Psoas muscle (tissue), 8 donors: Measurements from ENCODE around the gene SPSB1. TPM values are rescaled to one million over a fixed set of nuclear protein-coding genes. Genes with fewer than 3 reads are reported as not detected.

Experiments used
- ATAC-seq, 4 donors: fragments of 200-7000 bp; cut with Tn5 transposase; one replicate each; pipeline ENCODE4 v1.9.1; 2020; ENCODE audit warnings: moderate library complexity in 3 of 4, mild to moderate bottlenecking in 2 of 4
- DNase-seq, 2 donors: peaks; one replicate each; pipeline ENCODE4 v3.0.0-alpha.2; 2020
- H3K27ac ChIP-seq: fragments of 200-600 bp; one replicate; pipeline ENCODE4 v1.8.0; 2022
- H3K27me3 ChIP-seq, 3 donors: fragments of 200-600 bp in 1 of 3; one replicate each; pipeline versions ENCODE4 v1.6.1 to v1.8.0; 2013 to 2022; ENCODE audit warnings: low read length in 2 of 3, mild to moderate bottlenecking in 2 of 3, moderate library complexity in 1 of 3; ENCODE audit not compliant: insufficient read depth in 3 of 3
- H3K36me3 ChIP-seq, 2 donors: fragments of 200-600 bp in 1 of 2; one replicate each; pipeline versions ENCODE4 v1.6.1 to v1.8.0; 2013 to 2022; ENCODE audit warnings: low read depth in 1 of 2, mild to moderate bottlenecking in 1 of 2, moderate library complexity in 1 of 2; ENCODE audit not compliant: insufficient read depth in 1 of 2
- H3K4me1 ChIP-seq: fragments of 200-600 bp; one replicate; pipeline ENCODE4 v1.8.0; 2022
- H3K4me3 ChIP-seq: fragments of 200-600 bp; one replicate; pipeline ENCODE4 v1.8.0; 2022; ENCODE audit warnings: mild to moderate bottlenecking
- H3K9me3 ChIP-seq: fragments of 200-600 bp; one replicate; pipeline ENCODE4 v1.8.0; 2022
- WGBS, 3 donors: extraction: QIAGEN DNeasy Blood & Tissue Kit; methylation state at CpG; one replicate each; pipeline versions ENCODE4 v1.1.6 to v1.1.7; 2013; 5-methylcytosine and 5-hydroxymethylcytosine counted together
- intact Hi-C, 2 donors: fragments of 100-400 bp; cut with DNase I; formaldehyde crosslinking; loops; one replicate each; pipeline versions ENCODE4 v1.11.0 to v1.14.2; 2022
- polyA plus RNA-seq, 3 donors: library from polyadenylated mRNA; stranded (reverse); fragments of 200-250 nt; gene quantifications; one replicate each; pipeline ENCODE4 v1.2.3, GENCODE V29; 2013
- total RNA-seq, 4 donors: library from RNA; stranded (reverse); fragmentation: NEBNext Ultra II Directional in 2 of 4; extraction: Animal tissue kit (Norgen Biotek cat#: 25700) in 2 of 4; gene quantifications; one replicate each; pipeline versions ENCODE4 v1.2.1 to v1.2.4, GENCODE V29; 2021 to 2023
- TF ChIP-seq, protein P1 (sequence below): fragments of 200-600 bp; IDR thresholded peaks from one replicate; pipeline ENCODE4 v1.8.0; 2022; ENCODE audit warnings: antibody characterized with exemption
- donor health status: healthy with polysubstance abuse.
- donor health status: DM: no; HTN: no; CAD: no; lungs with moderate emphysema.
- donor health status: Bipolar disorder and iron deficiency.
- donor health status: healthy.
- donor health status: DM: yes; HTN: yes; CAD: no.
- donor health status: DM: no; HTN: no; CAD: no.
- donor health status: DM: no; HTN: no; CAD: no.
- donor health status: DM: yes; HTN: yes; CAD: no.

SPSB1 gene
- total and polyA plus RNA-seq, 7 donors = 12.0 to 60.7 (median 31.3) TPM

DNA sequence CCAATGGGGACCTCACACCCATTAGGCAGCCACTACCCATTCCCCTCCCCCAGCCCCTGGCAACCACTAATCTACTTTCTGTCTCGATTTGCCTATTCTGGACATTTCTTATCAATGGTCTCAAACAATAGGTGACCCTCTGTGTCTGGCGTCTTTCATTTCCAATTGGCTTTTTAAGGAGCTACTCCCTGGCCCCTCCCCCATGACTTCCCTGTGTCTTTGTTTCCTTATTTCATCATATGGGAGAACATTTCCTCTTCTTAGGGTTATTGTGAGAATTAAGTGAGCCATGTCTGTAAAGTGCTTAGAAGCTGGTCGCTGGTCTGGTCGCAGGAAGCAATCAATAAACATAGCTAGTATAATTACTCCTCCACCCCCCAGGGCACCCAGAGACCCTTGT, 80.9 kb downstream of the SPSB1 start:
- TF ChIP-seq, protein P1, sequence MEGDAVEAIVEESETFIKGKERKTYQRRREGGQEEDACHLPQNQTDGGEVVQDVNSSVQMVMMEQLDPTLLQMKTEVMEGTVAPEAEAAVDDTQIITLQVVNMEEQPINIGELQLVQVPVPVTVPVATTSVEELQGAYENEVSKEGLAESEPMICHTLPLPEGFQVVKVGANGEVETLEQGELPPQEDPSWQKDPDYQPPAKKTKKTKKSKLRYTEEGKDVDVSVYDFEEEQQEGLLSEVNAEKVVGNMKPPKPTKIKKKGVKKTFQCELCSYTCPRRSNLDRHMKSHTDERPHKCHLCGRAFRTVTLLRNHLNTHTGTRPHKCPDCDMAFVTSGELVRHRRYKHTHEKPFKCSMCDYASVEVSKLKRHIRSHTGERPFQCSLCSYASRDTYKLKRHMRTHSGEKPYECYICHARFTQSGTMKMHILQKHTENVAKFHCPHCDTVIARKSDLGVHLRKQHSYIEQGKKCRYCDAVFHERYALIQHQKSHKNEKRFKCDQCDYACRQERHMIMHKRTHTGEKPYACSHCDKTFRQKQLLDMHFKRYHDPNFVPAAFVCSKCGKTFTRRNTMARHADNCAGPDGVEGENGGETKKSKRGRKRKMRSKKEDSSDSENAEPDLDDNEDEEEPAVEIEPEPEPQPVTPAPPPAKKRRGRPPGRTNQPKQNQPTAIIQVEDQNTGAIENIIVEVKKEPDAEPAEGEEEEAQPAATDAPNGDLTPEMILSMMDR = no peak
- ATAC-seq = no peak
- Histone ChIP-seq H3K36me3 (peaks cover 0 to 4% of the 10 kb centered on the region in 2 donors), H3K27ac (no peak overlapping the region), H3K27me3 (no peaks in the 10 kb centered on the region), H3K4me3 (no peak overlapping the region), H3K4me1 (peaks cover 38% of the 10 kb centered on the region), H3K9me3 (no peaks in the 10 kb centered on the region)
- intact Hi-C loops = no loop called here
- 84 to 86% (median 85%) methylated on average over 4 of the region's 4 CpGs for WGBS, 3 donors
- no peak for DNase-seq

DNA sequence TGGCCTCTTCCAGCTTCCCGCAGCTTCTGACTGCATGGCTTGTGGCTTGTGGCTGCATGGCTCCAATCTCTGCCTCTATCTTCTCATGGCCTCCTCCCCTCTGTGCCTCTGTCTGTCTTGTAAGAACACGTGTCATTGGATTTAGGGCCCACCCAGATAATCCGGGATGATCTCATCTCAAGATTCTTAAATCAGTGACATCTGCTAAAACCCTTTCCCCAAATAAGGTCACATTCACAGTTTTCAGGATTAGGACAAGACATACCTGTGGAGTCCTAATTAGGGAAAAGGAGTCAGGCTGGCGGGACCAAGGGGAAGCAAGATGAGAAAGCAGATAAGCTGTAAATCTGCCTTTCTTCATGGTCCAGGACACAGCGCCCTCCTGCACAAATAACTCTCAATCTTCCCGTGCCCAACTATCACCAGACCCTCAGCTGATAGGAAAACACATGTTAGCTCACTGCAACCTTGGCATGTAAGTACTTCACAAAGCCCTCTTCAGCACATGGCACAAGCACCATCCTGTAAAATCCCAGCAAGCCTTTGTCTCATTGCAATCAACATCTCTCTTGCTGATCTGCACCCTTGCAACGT, 82.2 kb downstream of the SPSB1 start:
- peaks cover 0 to 2% of the 10 kb centered on the region in 2 donors for H3K36me3 ChIP-seq
- TF ChIP-seq, protein P1 = no peak
- H3K9me3 ChIP-seq = no peaks in the 10 kb centered on the region
- H3K27ac ChIP-seq = no peak overlapping the region
- peaks cover 38% of the 10 kb centered on the region for H3K4me1 ChIP-seq
- intact Hi-C loops = loop anchor here in 1 of 2 donors (5.0 kb wide), 1 partner anchor 67 kb away; no protein-coding TSS in a partner anchor
- no peaks in the 10 kb centered on the region for H3K27me3 ChIP-seq
- ATAC-seq = no peak
- DNase-seq = no peak
- H3K4me3 ChIP-seq = no peak overlapping the region
- 92 to 96% (median 95%) methylated on average over 7 of the region's 7 CpGs for WGBS, 3 donors

DNA sequence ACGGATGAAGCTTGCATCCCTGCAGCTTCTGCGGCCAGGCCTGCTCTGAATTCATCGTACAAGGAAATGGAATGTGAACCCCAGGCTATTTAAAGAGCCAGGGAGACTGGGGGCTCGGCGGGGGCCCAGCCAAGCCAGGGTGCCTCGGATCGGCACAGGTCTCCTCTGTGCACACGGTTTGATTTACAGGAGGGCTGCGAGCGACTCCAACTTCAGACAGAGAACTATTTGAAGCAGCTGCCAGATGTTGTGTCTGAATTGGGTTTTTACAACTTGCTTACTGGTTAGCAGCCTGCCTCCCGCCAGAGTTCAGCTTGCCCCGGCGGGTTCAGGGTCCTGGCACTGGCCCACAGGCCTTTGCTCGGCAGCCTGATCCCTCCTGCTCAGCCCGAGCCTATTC, 83.2 kb downstream of the SPSB1 start:
- Histone ChIP-seq H3K4me3 (no peak overlapping the region), H3K27ac (peak overlapping the region; percentile 32), H3K36me3 (no peaks in the 10 kb centered on the region), H3K4me1 (peaks cover 37% of the 10 kb centered on the region), H3K9me3 (no peaks in the 10 kb centered on the region), H3K27me3 (no peaks in the 10 kb centered on the region)
- WGBS, 3 donors = 43 to 77% (median 45%) methylated on average over 14 to 15 of the region's 15 CpGs
- TF ChIP-seq, protein P1 = no peak
- ATAC-seq (peak; percentile 7 to 26 (median 14)), DNase-seq (peak; percentile 64 to 85)
- intact Hi-C loops = loop anchor here in 1 of 2 donors (5.0 kb wide), 1 partner anchor 66 kb away; no protein-coding TSS in a partner anchor

DNA sequence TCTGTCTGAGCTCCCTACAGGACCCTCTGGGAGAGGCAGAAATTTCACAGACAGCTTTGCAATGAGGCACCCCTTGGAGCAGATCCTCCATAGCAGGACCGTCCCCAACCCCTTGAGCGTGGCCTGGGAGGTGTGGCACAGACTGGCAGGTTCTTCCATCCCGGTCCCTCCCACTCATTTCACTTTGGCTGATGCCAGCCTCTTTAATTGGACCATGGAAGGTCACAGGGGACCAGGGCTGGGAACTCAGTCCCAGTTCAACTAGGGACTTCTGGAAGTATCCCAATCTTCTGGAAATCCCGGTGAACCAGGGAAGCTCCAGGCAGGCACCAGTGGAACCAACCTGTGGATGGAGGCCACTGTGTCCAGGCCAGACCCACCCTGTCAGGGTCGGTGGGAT, 83.7 kb downstream of the SPSB1 start:
- Histone ChIP-seq H3K4me1 (peaks cover 32% of the 10 kb centered on the region), H3K4me3 (no peak overlapping the region), H3K27ac (peak overlapping the region; percentile 32), H3K27me3 (no peaks in the 10 kb centered on the region), H3K36me3 (no peaks in the 10 kb centered on the region), H3K9me3 (no peaks in the 10 kb centered on the region)
- intact Hi-C loops = loop anchor here in 1 of 2 donors (5.0 kb wide), 1 partner anchor 66 kb away; no protein-coding TSS in a partner anchor
- peak in 1 of 2 donors; percentile 71 for DNase-seq
- WGBS, 3 donors = 29 to 70% (median 39%) methylated on average over 5 of the region's 5 CpGs
- peak in 3 of 4 donors; percentile 23 to 68 (median 57) for ATAC-seq
- TF ChIP-seq, protein P1 = no peak
